ENCODE data around the gene GALR2. TPM values are rescaled to one million over a fixed set of nuclear protein-coding genes. Genes with fewer than 3 reads are reported as not detected.
A peak's percentile ranks its signal among the peaks of the same experiment; 100 is the strongest.

GALR2 gene
- total and polyA plus RNA-seq, 9 of the 15 experiments (the other 6 are each of a cell fraction or from before 2014, with no cell fraction given): 0.34 TPM; not detected in 8

DNA sequence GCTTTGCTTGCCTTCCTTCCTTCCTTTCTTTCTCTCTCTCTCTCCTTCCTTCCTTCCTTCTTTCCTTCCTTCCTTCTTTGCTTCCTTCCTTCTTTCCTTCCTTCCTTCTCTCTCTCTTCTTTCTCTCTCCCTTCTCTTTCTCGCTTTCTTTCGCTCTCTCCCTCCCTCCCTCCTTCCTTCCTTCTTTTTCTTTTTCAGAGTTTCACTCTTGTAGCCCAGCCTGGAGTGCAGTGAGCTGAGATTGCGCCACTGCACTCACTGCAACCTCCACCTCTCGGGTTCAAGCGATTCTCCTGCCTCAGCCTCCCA lies 48.6 kb downstream of the GALR2 start:
- Histone ChIP-seq H3K9ac (ENCODE audit: insufficient read depth in 1 of 2, low read depth in 2 of 2, low read length in 2 of 2) (no peak overlapping the region), H2AFZ (ENCODE audit: low read depth, low read length) (no peak overlapping the region), H3K4me3 (no peak overlapping the region), H3K36me3 (ENCODE audit: control insufficient read depth, insufficient read depth, low read length) (no peaks in the 10 kb centered on the region), H3K27ac (ENCODE audit: extremely low read depth, low read depth, low read length) (no peak overlapping the region), H3K79me2 (ENCODE audit: control insufficient read depth, insufficient read depth, low read length) (no peaks in the 10 kb centered on the region), H3K9me3 (replicated peaks; ENCODE audit: control insufficient read depth, insufficient read depth, low read depth, low read length) (no peaks in the 10 kb centered on the region), H4K20me1 (replicated peaks; ENCODE audit: control insufficient read depth, insufficient read depth, low read length) (no peaks in the 10 kb centered on the region), H3K9me1 (ENCODE audit: control insufficient read depth, insufficient read depth, low read length) (peaks cover 4% of the 10 kb centered on the region), H3K27me3 (ENCODE audit: control insufficient read depth in 2 of 2, insufficient read depth in 2 of 2, low read length in 2 of 2) (peaks cover 0 to under 1% of the 10 kb centered on the region in 2 experiments; a peak in 1 of 5 replicates), H3K4me1 (replicated peaks in 1 of 2; ENCODE audit: control insufficient read depth in 2 of 2, insufficient read depth in 2 of 2, low read length in 2 of 2) (peaks cover 5 to 21% of the 10 kb centered on the region in 2 experiments; a peak in 4 of 5 replicates), H3K4me2 (ENCODE audit: insufficient read depth, low read length) (no peak overlapping the region)
- TF ChIP-seq SMARCE1 (IDR thresholded peaks at IDR 0.05) (0 out of 2 replicates have a peak, but pooled peaks have one; percentile 26), ZNF24 (IDR thresholded peaks at IDR 0.05) (0 out of 2 replicates have a peak, but pooled peaks have one; percentile 2), BCOR (IDR thresholded peaks at IDR 0.05) (peak; percentile 46; the same call in 1 of the 2 replicates), ARID2 (IDR thresholded peaks at IDR 0.05) (no peak), KDM1A (IDR thresholded peaks at IDR 0.05) (0 out of 4 replicates have a peak, but pooled peaks of 1 of the 2 experiments have one; percentile 36), TCF7 (IDR thresholded peaks at IDR 0.05; ENCODE audit: borderline replicate concordance) (no peak), MTA1 (IDR thresholded peaks at IDR 0.05; ENCODE audit: borderline replicate concordance) (peak; percentile 35; the same call in 1 of the 2 replicates)
- TF ChIP-seq, protein P1, sequence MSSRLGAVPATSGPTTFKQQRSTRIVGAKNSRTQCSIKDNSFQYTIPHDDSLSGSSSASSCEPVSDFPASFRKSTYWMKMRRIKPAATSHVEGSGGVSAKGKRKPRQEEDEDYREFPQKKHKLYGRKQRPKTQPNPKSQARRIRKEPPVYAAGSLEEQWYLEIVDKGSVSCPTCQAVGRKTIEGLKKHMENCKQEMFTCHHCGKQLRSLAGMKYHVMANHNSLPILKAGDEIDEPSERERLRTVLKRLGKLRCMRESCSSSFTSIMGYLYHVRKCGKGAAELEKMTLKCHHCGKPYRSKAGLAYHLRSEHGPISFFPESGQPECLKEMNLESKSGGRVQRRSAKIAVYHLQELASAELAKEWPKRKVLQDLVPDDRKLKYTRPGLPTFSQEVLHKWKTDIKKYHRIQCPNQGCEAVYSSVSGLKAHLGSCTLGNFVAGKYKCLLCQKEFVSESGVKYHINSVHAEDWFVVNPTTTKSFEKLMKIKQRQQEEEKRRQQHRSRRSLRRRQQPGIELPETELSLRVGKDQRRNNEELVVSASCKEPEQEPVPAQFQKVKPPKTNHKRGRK (tag; IDR thresholded peaks at IDR 0.05): peak; percentile 58
- TF ChIP-seq, protein P2, sequence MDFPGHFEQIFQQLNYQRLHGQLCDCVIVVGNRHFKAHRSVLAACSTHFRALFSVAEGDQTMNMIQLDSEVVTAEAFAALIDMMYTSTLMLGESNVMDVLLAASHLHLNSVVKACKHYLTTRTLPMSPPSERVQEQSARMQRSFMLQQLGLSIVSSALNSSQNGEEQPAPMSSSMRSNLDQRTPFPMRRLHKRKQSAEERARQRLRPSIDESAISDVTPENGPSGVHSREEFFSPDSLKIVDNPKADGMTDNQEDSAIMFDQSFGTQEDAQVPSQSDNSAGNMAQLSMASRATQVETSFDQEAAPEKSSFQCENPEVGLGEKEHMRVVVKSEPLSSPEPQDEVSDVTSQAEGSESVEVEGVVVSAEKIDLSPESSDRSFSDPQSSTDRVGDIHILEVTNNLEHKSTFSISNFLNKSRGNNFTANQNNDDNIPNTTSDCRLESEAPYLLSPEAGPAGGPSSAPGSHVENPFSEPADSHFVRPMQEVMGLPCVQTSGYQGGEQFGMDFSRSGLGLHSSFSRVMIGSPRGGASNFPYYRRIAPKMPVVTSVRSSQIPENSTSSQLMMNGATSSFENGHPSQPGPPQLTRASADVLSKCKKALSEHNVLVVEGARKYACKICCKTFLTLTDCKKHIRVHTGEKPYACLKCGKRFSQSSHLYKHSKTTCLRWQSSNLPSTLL (IDR thresholded peaks at IDR 0.05): no peak
- no peak for FAIRE-seq
- DNase-seq (ENCODE audit: extremely low read depth in 1 of 4, low spot score in 3 of 4): no peak
- no peak for ATAC-seq
- ChIA-PET CTCF (ENCODE audit: low intra/inter-chr PET ratio) (interaction anchor here (0.6 to 6.9 kb wide), 2 partner anchors 32 to 156 kb away, joined by 3 to 89 read pairs; no protein-coding TSS in a partner anchor), POLR2A (interaction anchor here (0.7 to 11.3 kb wide), 5 partner anchors 30 to 165 kb away, joined by 3 to 157 read pairs (median 4); no protein-coding TSS in a partner anchor)
- intact Hi-C loops (cut with micrococcal nuclease): loop anchor here (5.0 kb wide), 3 partner anchors 59 to 174 kb away; no protein-coding TSS in a partner anchor
- 46% methylated on average over 2 of the region's 5 CpGs for WGBS (ENCODE audit: insufficient coverage, low coverage, missing lambda C conversion rate)
- in situ Hi-C loops (cut with MboI): no loop called here
- BruUV-seq (replicated peaks): no TSS peak

All from K562 (cell line).